GM20000 (cell line): ENCODE measurements around the gene PPAT.

Experiments used
- DNase-seq: peaks from one replicate; pipeline ENCODE4 v3.0.0; 2012; ENCODE audit warnings: low spot score
- TF ChIP-seq, protein P1 (sequence below): IDR thresholded peaks from 2 replicates; pipeline ENCODE4 v1.5.1; 2012; ENCODE audit warnings: mild to moderate bottlenecking, control low read depth; ENCODE audit errors: extremely low read depth, missing control alignments

The PPAT gene

GRCh38 chr4:56467284-56468096, 32.1 kb upstream of the PPAT start, which contains the start of gene SRP72:
Gene SRP72, plus strand, starts transcription at chr4:56467617. Its CDS starts 19 bp downstream, at chr4:56467636.
- DNase-seq = peak; percentile 90
- TF ChIP-seq, protein P1, sequence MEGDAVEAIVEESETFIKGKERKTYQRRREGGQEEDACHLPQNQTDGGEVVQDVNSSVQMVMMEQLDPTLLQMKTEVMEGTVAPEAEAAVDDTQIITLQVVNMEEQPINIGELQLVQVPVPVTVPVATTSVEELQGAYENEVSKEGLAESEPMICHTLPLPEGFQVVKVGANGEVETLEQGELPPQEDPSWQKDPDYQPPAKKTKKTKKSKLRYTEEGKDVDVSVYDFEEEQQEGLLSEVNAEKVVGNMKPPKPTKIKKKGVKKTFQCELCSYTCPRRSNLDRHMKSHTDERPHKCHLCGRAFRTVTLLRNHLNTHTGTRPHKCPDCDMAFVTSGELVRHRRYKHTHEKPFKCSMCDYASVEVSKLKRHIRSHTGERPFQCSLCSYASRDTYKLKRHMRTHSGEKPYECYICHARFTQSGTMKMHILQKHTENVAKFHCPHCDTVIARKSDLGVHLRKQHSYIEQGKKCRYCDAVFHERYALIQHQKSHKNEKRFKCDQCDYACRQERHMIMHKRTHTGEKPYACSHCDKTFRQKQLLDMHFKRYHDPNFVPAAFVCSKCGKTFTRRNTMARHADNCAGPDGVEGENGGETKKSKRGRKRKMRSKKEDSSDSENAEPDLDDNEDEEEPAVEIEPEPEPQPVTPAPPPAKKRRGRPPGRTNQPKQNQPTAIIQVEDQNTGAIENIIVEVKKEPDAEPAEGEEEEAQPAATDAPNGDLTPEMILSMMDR = no peak

GRCh38 chr4:56466910-56467283, 31.5 kb upstream of the PPAT start:
- DNase-seq = peak; percentile 10
- TF ChIP-seq, protein P1 = no peak

- DNase-seq = peak; percentile 38
Observed at GRCh38 chr4:56466296-56466761, 30.9 kb upstream of the PPAT start.

- no peak for DNase-seq
- TF ChIP-seq, protein P1 = no peak
Observed at GRCh38 chr4:56465599-56466295, 30.3 kb upstream of the PPAT start.

DNA sequence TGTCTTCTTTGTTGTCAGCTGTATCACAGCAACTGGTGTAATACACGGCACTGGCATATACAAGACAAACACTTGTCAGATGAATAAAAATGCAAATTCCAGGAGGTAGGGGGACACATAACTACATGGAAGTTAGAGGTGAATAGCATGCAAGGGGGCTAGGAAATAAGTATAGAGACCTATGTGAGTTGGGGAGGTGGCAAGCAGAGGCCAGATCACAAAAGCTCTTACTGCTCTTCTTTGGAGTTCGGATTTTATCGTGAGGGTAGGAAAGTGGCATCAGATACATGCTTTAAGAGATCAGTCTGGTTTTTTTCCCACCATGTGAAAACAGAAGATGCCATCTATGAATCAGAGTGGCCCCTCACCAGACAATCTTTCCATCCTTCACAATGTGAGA, 29.2 kb upstream of the PPAT start:
- DNase-seq = no peak
- TF ChIP-seq, protein P1 = no peak

- TF ChIP-seq, protein P1 = no peak
- DNase-seq = no peak
Observed at GRCh38 chr4:56463711-56464110, 28.3 kb upstream of the PPAT start.

- TF ChIP-seq, protein P1 = no peak
- DNase-seq = no peak
Observed at GRCh38 chr4:56462157-56462556, 26.7 kb upstream of the PPAT start.
